Right renal pelvis (tissue), 4 donors: ENCODE results near the gene BMAL1. TPM values are rescaled to one million over a fixed set of nuclear protein-coding genes. Genes with fewer than 3 reads are reported as not detected.
"Not testable (repeated sequence)": the region's sequence is repeated elsewhere in the genome, so short reads cannot be mapped to it uniquely, and the experiment has no call there.

ENCODE experiments used
- DNase-seq, 4 donors: peaks; one replicate each; pipeline ENCODE4 v3.0.0-alpha.2; 2013; ENCODE audit warnings: low read depth in 4 of 4, low spot score in 3 of 4, missing footprints in 1 of 4
- polyA plus RNA-seq, 4 donors: library from polyadenylated mRNA; unstranded; fragments of 120-200 nt; gene quantifications; one replicate each; pipeline ENCODE4 v1.2.1, GENCODE V29; 2013; ENCODE audit not compliant: insufficient read length in 4 of 4

The BMAL1 gene
- polyA plus RNA-seq, 4 donors, result 8.8 to 14.2 (median 11.9) TPM

DNA sequence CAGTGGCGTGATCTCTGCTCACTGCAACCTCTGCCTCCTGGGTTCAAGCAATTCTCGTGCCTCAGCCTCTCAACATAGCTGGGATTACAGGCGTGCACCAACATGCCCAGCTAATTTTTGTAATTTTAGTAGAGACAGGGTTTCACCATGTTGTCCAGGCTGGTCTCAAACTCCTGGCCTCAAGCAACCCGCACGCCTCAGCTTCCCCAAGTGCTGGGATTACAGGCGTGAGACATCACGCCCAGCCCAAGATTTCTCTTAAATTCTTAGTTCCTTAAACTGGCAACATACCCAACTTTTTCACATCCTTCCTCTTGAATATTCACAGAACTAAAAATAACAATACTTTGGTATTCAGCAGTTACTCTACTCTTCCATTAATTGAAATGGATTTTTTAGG, 159.2 kb downstream of the BMAL1 start:
- not testable (repeated sequence) for DNase-seq

Other genes with a start within 250 kb of the BMAL1 start
- 10 to 100 TPM; 28.9 to 36.4 (median 34.0) TPM for gene BTBD10, start 185.4 kb downstream of the BMAL1 start, polyA plus RNA-seq
- not detected for gene PTH, start 218.2 kb downstream of the BMAL1 start, polyA plus RNA-seq